Esophagus mucosa (tissue), 1 donor: Measurements from ENCODE around the gene ADGRV1. TPM values are rescaled to one million over a fixed set of nuclear protein-coding genes. Genes with fewer than 3 reads are reported as not detected.
A peak's percentile ranks its signal among the peaks of the same experiment; 100 is the strongest.
"Not testable (repeated sequence)": the region's sequence is repeated elsewhere in the genome, so short reads cannot be mapped to it uniquely, and the experiment has no call there.

ENCODE experiments used
- ATAC-seq: fragments of 200-7000 bp; cut with Tn5 transposase; one replicate; pipeline ENCODE4 v1.9.1; 2020
- total RNA-seq: library from RNA; stranded (reverse); gene quantifications from one replicate; pipeline ENCODE4 v1.2.4, GENCODE V29; 2023
- donor health status: DM: yes; HTN: yes; CAD: no.

The ADGRV1 gene
- total RNA-seq, 1 donor from 2014 or later, result 3.7 TPM

GRCh38 chr5:90747175-90747574 is 188.6 kb downstream of the ADGRV1 start:
- ATAC-seq, result no peak

GRCh38 chr5:90747693-90748092 is 189.1 kb downstream of the ADGRV1 start:
- ATAC-seq, result no peak

GRCh38 chr5:90759119-90759518 is 200.5 kb downstream of the ADGRV1 start:
- ATAC-seq, result no peak

GRCh38 chr5:90767710-90768109 is 209.1 kb downstream of the ADGRV1 start:
- no peak for ATAC-seq

- not testable (repeated sequence) for ATAC-seq
Observed at GRCh38 chr5:90770006-90770541, 211.5 kb downstream of the ADGRV1 start.

GRCh38 chr5:90777959-90778358 is 219.4 kb downstream of the ADGRV1 start:
- no peak for ATAC-seq

GRCh38 chr5:90783460-90784333 is 225.1 kb downstream of the ADGRV1 start:
- ATAC-seq, result peak; percentile 79

GRCh38 chr5:90786756-90787155 is 228.2 kb downstream of the ADGRV1 start:
- ATAC-seq, result no peak

GRCh38 chr5:90792725-90793124 is 234.1 kb downstream of the ADGRV1 start:
- ATAC-seq, result no peak

GRCh38 chr5:90793183-90793582 is 234.6 kb downstream of the ADGRV1 start:
- ATAC-seq, result no peak

GRCh38 chr5:90796919-90797318 is 238.3 kb downstream of the ADGRV1 start:
- not testable (repeated sequence) for ATAC-seq

GRCh38 chr5:90800082-90800481 is 241.5 kb downstream of the ADGRV1 start:
- not testable (repeated sequence) for ATAC-seq

- ATAC-seq, result not testable (repeated sequence)
Observed at GRCh38 chr5:90800515-90800914, 241.9 kb downstream of the ADGRV1 start.

GRCh38 chr5:90802474-90803317 is 244.1 kb downstream of the ADGRV1 start:
- ATAC-seq, result peak; percentile 58

GRCh38 chr5:90803381-90803780 is 244.8 kb downstream of the ADGRV1 start:
- no peak for ATAC-seq

- peak; percentile 49 for ATAC-seq
Observed at GRCh38 chr5:90803876-90804275, 245.3 kb downstream of the ADGRV1 start.

GRCh38 chr5:90807496-90807895 is 248.9 kb downstream of the ADGRV1 start:
- ATAC-seq, result no peak

- no peak for ATAC-seq
Observed at GRCh38 chr5:90809311-90810056, 250.9 kb downstream of the ADGRV1 start.

- ATAC-seq, result no peak
Observed at GRCh38 chr5:90810211-90810610, 251.6 kb downstream of the ADGRV1 start.

- no peak for ATAC-seq
Observed at GRCh38 chr5:90813392-90813791, 254.8 kb downstream of the ADGRV1 start.

GRCh38 chr5:90822062-90822461 is 263.5 kb downstream of the ADGRV1 start:
- not testable (repeated sequence) for ATAC-seq

GRCh38 chr5:90824436-90824835 is 265.8 kb downstream of the ADGRV1 start:
- ATAC-seq, result no peak
